HG03520 (cell line): ENCODE measurements around the gene CIAO3.
"Not testable (repeated sequence)": the region's sequence is repeated elsewhere in the genome, so short reads cannot be mapped to it uniquely, and the experiment has no call there.

ENCODE experiments used
- ATAC-seq: cut with Tn5 transposase; IDR thresholded peaks from one replicate; pipeline ENCODE4 v1.9.1; 2021; ENCODE audit warnings: mild to moderate bottlenecking, moderate library complexity; ENCODE audit not compliant: unreplicated experiment

CIAO3 gene

GRCh38 chr16:725041-725376 lies 15.8 kb downstream of the CIAO3 start:
- ATAC-seq: no peak

GRCh38 chr16:724188-725040 lies 16.4 kb downstream of the CIAO3 start:
- no peak for ATAC-seq

- no peak for ATAC-seq
These were observed 17.1 kb downstream of the CIAO3 start for GRCh38 chr16:723695-724094.

- no peak for ATAC-seq
These were observed 17.8 kb downstream of the CIAO3 start for GRCh38 chr16:722835-723633.

- no peak for ATAC-seq
These were observed 18.8 kb downstream of the CIAO3 start for GRCh38 chr16:721765-722540.

- peak; percentile 58 for ATAC-seq
These were observed 19.6 kb downstream of the CIAO3 start, which contains the start of gene ANTKMT for GRCh38 chr16:720990-721764. TSS of gene ANTKMT (plus strand) at chr16:721146. CDS start at chr16:721275, 129 bp downstream.

GRCh38 chr16:720447-720989 lies 20.3 kb downstream of the CIAO3 start:
- peak; percentile 19 for ATAC-seq

GRCh38 chr16:719815-720446 lies 20.9 kb downstream of the CIAO3 start:
- ATAC-seq: no peak

GRCh38 chr16:718922-719321 lies 21.9 kb downstream of the CIAO3 start:
- no peak for ATAC-seq

GRCh38 chr16:718389-718788 lies 22.4 kb downstream of the CIAO3 start:
- ATAC-seq: no peak

GRCh38 chr16:717450-718245 lies 23.1 kb downstream of the CIAO3 start:
- ATAC-seq: no peak

- ATAC-seq: no peak
These were observed 23.9 kb downstream of the CIAO3 start for GRCh38 chr16:716768-717325.

GRCh38 chr16:716200-716568 lies 24.6 kb downstream of the CIAO3 start:
- no peak for ATAC-seq

- ATAC-seq: peak; percentile 9
These were observed 25.2 kb downstream of the CIAO3 start for GRCh38 chr16:715477-716199.

GRCh38 chr16:714558-715476 lies 26.0 kb downstream of the CIAO3 start, which contains the start of gene METRN:
TSS of gene METRN (plus strand) at chr16:715118. CDS start at chr16:715290, 172 bp downstream.
- ATAC-seq: peak; percentile 61

GRCh38 chr16:714079-714478 lies 26.7 kb downstream of the CIAO3 start:
- ATAC-seq: no peak

GRCh38 chr16:712740-713250 lies 28.0 kb downstream of the CIAO3 start:
- ATAC-seq: not testable (repeated sequence)
